Stimulated activated CD4-positive, alpha-beta T cell treated with anti-CD3 and anti-CD28 coated beads, Interleukin-1b, Interleukin-23, amount 100 ng/mL, for 48 hours (primary cell): ENCODE results near the gene ATP6V0D1.

ENCODE experiments used
- DNase-seq: peaks from one replicate; pipeline ENCODE4 v3.0.0-alpha.2; 2020

ATP6V0D1 gene

GRCh38 chr16:67400901-67401300, 80.1 kb downstream of the ATP6V0D1 start:
- DNase-seq: no peak

- no peak for DNase-seq
Observed at GRCh38 chr16:67399749-67400704, 80.9 kb downstream of the ATP6V0D1 start.

GRCh38 chr16:67399218-67399733, 81.7 kb downstream of the ATP6V0D1 start:
- peak; percentile 54 for DNase-seq

GRCh38 chr16:67398546-67399217, 82.3 kb downstream of the ATP6V0D1 start:
- DNase-seq: no peak

- DNase-seq: no peak
Observed at GRCh38 chr16:67397812-67398545, 83.0 kb downstream of the ATP6V0D1 start.

- DNase-seq: no peak
Observed at GRCh38 chr16:67397036-67397801, 83.7 kb downstream of the ATP6V0D1 start.

- DNase-seq: no peak
Observed at GRCh38 chr16:67396159-67397035, 84.6 kb downstream of the ATP6V0D1 start.

GRCh38 chr16:67395458-67396158, 85.3 kb downstream of the ATP6V0D1 start:
- DNase-seq: no peak

GRCh38 chr16:67395105-67395457, 85.9 kb downstream of the ATP6V0D1 start:
- no peak for DNase-seq

- no peak for DNase-seq
Observed at GRCh38 chr16:67394155-67395104, 86.5 kb downstream of the ATP6V0D1 start.

GRCh38 chr16:67393788-67394154, 87.2 kb downstream of the ATP6V0D1 start:
- DNase-seq: no peak

- peak; percentile 45 for DNase-seq
Observed at GRCh38 chr16:67393111-67393787, 87.7 kb downstream of the ATP6V0D1 start, which contains the start of gene TPPP3. Gene TPPP3 (minus strand): TSS chr16:67393498. CDS start chr16:67391111, 2,387 bp downstream.

GRCh38 chr16:67392301-67393059, 88.5 kb downstream of the ATP6V0D1 start:
- DNase-seq: no peak

GRCh38 chr16:67391424-67392300, 89.3 kb downstream of the ATP6V0D1 start:
- DNase-seq: no peak

GRCh38 chr16:67390816-67391423, 90.0 kb downstream of the ATP6V0D1 start:
- no peak for DNase-seq
